ENCODE measurements around the gene LRG1. TPM values are rescaled to one million over a fixed set of nuclear protein-coding genes. Genes with fewer than 3 reads are reported as not detected.
A peak's percentile ranks its signal among the peaks of the same experiment; 100 is the strongest.

The LRG1 gene
- total and polyA plus RNA-seq, 9 of the 15 experiments (the other 6 are each of a cell fraction or from before 2014, with no cell fraction given): 1.5 to 11.9 (median 8.7) TPM

DNA sequence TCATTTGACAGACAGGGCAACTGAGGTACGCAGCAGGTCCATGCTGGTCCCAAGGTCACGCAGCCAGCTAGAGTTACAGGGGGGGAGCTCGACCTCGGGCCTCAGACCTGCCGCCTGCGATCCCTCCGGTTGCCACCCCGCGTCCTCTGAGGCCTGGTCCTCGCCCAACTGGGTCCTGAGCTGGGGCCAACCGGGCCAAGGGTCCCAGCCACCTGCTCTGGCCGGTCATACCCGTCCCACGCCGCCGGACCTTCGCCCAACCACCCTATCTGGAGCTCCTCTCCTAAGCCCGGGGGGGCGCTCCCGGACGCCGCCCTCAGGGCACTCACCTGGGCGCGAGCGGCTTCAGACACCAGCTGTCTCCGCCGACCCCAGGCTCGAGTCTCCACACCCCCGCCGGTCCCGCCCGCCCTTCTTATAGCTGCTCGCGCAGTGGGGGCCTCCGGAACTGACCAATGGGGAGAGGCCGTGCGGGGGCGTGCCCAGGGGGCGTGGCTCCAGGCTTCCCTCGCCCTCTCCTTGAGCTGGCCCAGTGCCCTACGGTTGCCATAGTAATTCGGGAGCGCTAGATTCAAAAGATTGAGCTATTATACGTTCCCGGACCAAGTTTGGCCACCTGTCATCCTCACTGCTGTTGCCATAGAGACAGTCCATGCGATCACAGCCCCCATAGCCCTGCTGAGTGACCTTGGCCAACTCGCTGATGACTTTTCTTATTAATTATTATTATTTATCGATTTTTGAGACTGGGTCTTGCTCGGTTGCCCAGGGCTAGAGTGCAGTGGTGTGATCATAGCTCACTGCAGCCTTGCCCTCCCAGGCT lies 4.8 kb downstream of the LRG1 start, which contains the start of gene PLIN5 (continued):
- TF ChIP-seq POU5F1 (IDR thresholded peaks at IDR 0.05; ENCODE audit: borderline replicate concordance, low read depth, low read length, partially characterized antibody): no peak
- peak; percentile 26 for TF ChIP-seq NEUROD1 (IDR thresholded peaks at IDR 0.05; ENCODE audit: borderline replicate concordance, low read depth, low read length, partially characterized antibody)
- no peak for TF ChIP-seq TEAD2 (tag; IDR thresholded peaks at IDR 0.05)
- no peak for TF ChIP-seq STAG1 (CRISPR knock-in tag; IDR thresholded peaks at IDR 0.05; ENCODE audit: borderline replicate concordance)
- TF ChIP-seq POLR2AphosphoS5 (IDR thresholded peaks at IDR 0.05; ENCODE audit: control insufficient read depth, insufficient read depth, low read depth, low read length): peak; percentile 33; the same call in 1 of the 2 replicates

DNA sequence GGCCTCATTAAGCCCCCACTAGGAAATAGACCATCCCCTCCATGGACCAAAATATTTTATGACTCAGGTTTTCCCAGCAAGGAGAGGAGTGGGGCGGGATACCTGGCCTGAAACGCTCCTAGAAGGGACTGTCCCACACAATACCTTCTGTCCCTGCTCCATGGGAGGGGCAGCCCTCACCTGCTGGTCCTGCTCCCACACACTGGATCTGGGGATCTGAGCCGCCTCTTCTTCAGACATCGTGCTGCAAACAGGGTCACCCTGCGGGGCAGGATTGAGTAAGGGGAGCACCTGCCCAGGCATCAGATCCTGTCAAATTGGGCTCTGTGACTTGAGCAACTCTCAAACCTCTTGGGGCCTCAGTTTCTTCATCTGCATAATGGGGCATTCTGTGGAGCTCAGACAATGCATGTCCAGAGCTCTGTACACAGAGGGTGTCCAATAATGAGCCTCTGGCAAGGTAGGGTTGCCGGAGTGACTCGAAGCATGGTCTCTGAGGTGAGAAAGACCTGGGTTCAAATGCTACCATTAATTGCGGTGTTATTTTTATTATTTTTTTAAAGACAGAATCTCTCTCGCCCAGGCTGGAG lies 5.9 kb downstream of the LRG1 start:
- H4K20me1 ChIP-seq (replicated peaks; ENCODE audit: control insufficient read depth, insufficient read depth, low read length): no peaks in the 10 kb centered on the region
- ChIA-PET CTCF (ENCODE audit: low intra/inter-chr PET ratio) (no interaction called here), POLR2A (interaction anchor here (1.3 to 1.6 kb wide), 2 partner anchors 10 to 62 kb away, joined by 6 to 8 read pairs; partner anchors contain the start of gene HDGFL2)
- no peaks in the 10 kb centered on the region for H3K9me3 ChIP-seq (replicated peaks; ENCODE audit: control insufficient read depth, insufficient read depth, low read depth, low read length)
- DNase-seq (ENCODE audit: extremely low read depth in 1 of 4, low spot score in 3 of 4) (no peak), ATAC-seq (no peak), FAIRE-seq (no peak)
- H3K4me1 ChIP-seq (replicated peaks in 1 of 2; ENCODE audit: control insufficient read depth in 2 of 2, insufficient read depth in 2 of 2, low read length in 2 of 2): peaks cover 5 to 44% of the 10 kb centered on the region in 2 experiments; a peak in 4 of 5 replicates
- H3K9ac ChIP-seq (ENCODE audit: insufficient read depth in 1 of 2, low read depth in 2 of 2, low read length in 2 of 2): no peak overlapping the region
- H2AFZ ChIP-seq (ENCODE audit: low read depth, low read length): no peak overlapping the region
- H3K27me3 ChIP-seq (ENCODE audit: control insufficient read depth in 2 of 2, insufficient read depth in 2 of 2, low read length in 2 of 2): peaks cover 0 to 6% of the 10 kb centered on the region in 2 experiments; a peak in 3 of 5 replicates
- intact Hi-C loops (cut with micrococcal nuclease): no loop called here
- no peak overlapping the region for H3K4me2 ChIP-seq (ENCODE audit: insufficient read depth, low read length)
- no peak overlapping the region for H3K4me3 ChIP-seq
- WGBS (ENCODE audit: insufficient coverage, low coverage, missing lambda C conversion rate): 38% methylated on average over 9 of the region's 9 CpGs
- H3K36me3 ChIP-seq (ENCODE audit: control insufficient read depth, insufficient read depth, low read length): peaks cover 9% of the 10 kb centered on the region; the same call in 1 of the 3 replicates
- BruUV-seq (replicated peaks): no TSS peak
- H3K79me2 ChIP-seq (ENCODE audit: control insufficient read depth, insufficient read depth, low read length): peaks cover 9% of the 10 kb centered on the region; the same call in 2 of the 3 replicates
- H3K27ac ChIP-seq (ENCODE audit: extremely low read depth, low read depth, low read length): no peak overlapping the region
- H3K9me1 ChIP-seq (ENCODE audit: control insufficient read depth, insufficient read depth, low read length): no peaks in the 10 kb centered on the region
- in situ Hi-C loops (cut with MboI): no loop called here
- TF ChIP-seq, protein P1, sequence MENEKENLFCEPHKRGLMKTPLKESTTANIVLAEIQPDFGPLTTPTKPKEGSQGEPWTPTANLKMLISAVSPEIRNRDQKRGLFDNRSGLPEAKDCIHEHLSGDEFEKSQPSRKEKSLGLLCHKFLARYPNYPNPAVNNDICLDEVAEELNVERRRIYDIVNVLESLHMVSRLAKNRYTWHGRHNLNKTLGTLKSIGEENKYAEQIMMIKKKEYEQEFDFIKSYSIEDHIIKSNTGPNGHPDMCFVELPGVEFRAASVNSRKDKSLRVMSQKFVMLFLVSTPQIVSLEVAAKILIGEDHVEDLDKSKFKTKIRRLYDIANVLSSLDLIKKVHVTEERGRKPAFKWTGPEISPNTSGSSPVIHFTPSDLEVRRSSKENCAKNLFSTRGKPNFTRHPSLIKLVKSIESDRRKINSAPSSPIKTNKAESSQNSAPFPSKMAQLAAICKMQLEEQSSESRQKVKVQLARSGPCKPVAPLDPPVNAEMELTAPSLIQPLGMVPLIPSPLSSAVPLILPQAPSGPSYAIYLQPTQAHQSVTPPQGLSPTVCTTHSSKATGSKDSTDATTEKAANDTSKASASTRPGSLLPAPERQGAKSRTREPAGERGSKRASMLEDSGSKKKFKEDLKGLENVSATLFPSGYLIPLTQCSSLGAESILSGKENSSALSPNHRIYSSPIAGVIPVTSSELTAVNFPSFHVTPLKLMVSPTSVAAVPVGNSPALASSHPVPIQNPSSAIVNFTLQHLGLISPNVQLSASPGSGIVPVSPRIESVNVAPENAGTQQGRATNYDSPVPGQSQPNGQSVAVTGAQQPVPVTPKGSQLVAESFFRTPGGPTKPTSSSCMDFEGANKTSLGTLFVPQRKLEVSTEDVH (IDR thresholded peaks at IDR 0.05; ENCODE audit: low read depth, partially characterized antibody): no peak
- TF ChIP-seq CBX3 (IDR thresholded peaks at IDR 0.05; ENCODE audit: borderline replicate concordance in 1 of 2, low read length in 2 of 2): 0 out of 3 replicates have a peak, but pooled peaks of 1 of the 2 experiments have one; percentile 61
- TF ChIP-seq KDM1A (IDR thresholded peaks at IDR 0.05): peak in 1 of 2 experiments; percentile 47; a peak in 2 of 4 replicates
- peak; percentile 70; the same call in 1 of the 2 replicates for TF ChIP-seq BCOR (IDR thresholded peaks at IDR 0.05)
- no peak for TF ChIP-seq NFRKB (IDR thresholded peaks at IDR 0.05; ENCODE audit: low read depth)
- TF ChIP-seq RCOR1 (IDR thresholded peaks at IDR 0.05; ENCODE audit: borderline replicate concordance in 1 of 2, low read depth in 2 of 2, low read length in 2 of 2): peak in 1 of 2 experiments; percentile 48; a peak in 1 of 4 replicates
- TF ChIP-seq RBM25 (IDR thresholded peaks at IDR 0.05; ENCODE audit: low read depth, low read length, severe bottlenecking): peak; percentile 90
- TF ChIP-seq ADNP (tag; IDR thresholded peaks at IDR 0.05): peak; percentile 94
- TF ChIP-seq PTBP1 (IDR thresholded peaks at IDR 0.05; ENCODE audit: low read depth, low read length): 0 out of 2 replicates have a peak, but pooled peaks have one; percentile 69
- TF ChIP-seq ZKSCAN8 (CRISPR knock-in tag; IDR thresholded peaks at IDR 0.05): peak; percentile 86
- TF ChIP-seq JUNB (CRISPR knock-in tag; conservative IDR thresholded peaks at IDR 0.05): no peak
- peak; percentile 73 for TF ChIP-seq CHD4 (IDR thresholded peaks at IDR 0.05; ENCODE audit: insufficient read depth, insufficient replicate concordance, low read depth, low read length, poor library complexity, severe bottlenecking)
